ENCODE data around the gene PMF1. TPM values are rescaled to one million over a fixed set of nuclear protein-coding genes. Genes with fewer than 3 reads are reported as not detected.

PMF1 gene
- total and polyA plus RNA-seq, 2 experiments from 2014 or later: 112 to 118 TPM

GRCh38 chr1:156167536-156167935 is 45.3 kb upstream of the PMF1 start (continued):
- TF ChIP-seq REST (IDR thresholded peaks at IDR 0.05; ENCODE audit: unreplicated experiment): no peak

GRCh38 chr1:156172696-156173470 is 39.9 kb upstream of the PMF1 start:
- Mint-ChIP-seq H3K4me3 (no peak overlapping the region), H3K27me3 (ENCODE audit: insufficient read depth, low read depth, poor library complexity) (peaks cover 12% of the 10 kb centered on the region), H3K9me3 (no peaks in the 10 kb centered on the region), H3K27ac (no peak overlapping the region), H3K4me1 (peaks cover 9% of the 10 kb centered on the region), H3K36me3 (ENCODE audit: low read depth) (peaks cover 2% of the 10 kb centered on the region; the same call in 1 of the 3 replicates)
- peak; percentile 66 for DNase-seq (ENCODE audit: low spot score)
- Histone ChIP-seq H2AFZ (no peak overlapping the region), H3K4me2 (no peak overlapping the region), H3F3A (replicated peaks; ENCODE audit: low read depth) (no peaks in the 10 kb centered on the region), H3K79me2 (replicated peaks; ENCODE audit: insufficient read depth) (no peaks in the 10 kb centered on the region), H3K4me3 (no peak overlapping the region), H3K27ac (ENCODE audit: low read depth) (no peak overlapping the region), H3K4me1 (ENCODE audit: insufficient read depth) (peaks cover 3% of the 10 kb centered on the region), H3K9me2 (ENCODE audit: insufficient read depth) (no peaks in the 10 kb centered on the region), H3K36me3 (ENCODE audit: insufficient read depth) (no peaks in the 10 kb centered on the region), H3K27me3 (ENCODE audit: insufficient read depth) (no peaks in the 10 kb centered on the region), H4K20me1 (replicated peaks; ENCODE audit: insufficient read depth) (no peaks in the 10 kb centered on the region)
- TF ChIP-seq CTCF (conservative IDR thresholded peaks at IDR 0.05; ENCODE audit: low read depth in 2 of 2): peak; percentile 58 to 59
- TF ChIP-seq REST (IDR thresholded peaks at IDR 0.05; ENCODE audit: unreplicated experiment): no peak
- peak; percentile 79 for ATAC-seq
